VCaP (cell line): ENCODE data around the gene CDK1.
A peak's percentile ranks its signal among the peaks of the same experiment; 100 is the strongest.

Experiments used
- H3K27ac ChIP-seq: fragments of 450-650 bp; 2 replicates; pipeline ENCODE4 v1.5.1; 2017
- CTCF ChIP-seq: fragments of 450-650 bp; conservative IDR thresholded peaks from 2 replicates; pipeline ENCODE4 v1.5.1; 2017; ENCODE audit warnings: mild to moderate bottlenecking, moderate library complexity

Gene CDK1

GRCh38 chr10:60778214-60778970 lies at the start of gene CDK1:
CDK1 (plus strand) TSS chr10:60778478; CDS start chr10:60780166, 1,688 bp downstream.
- TF ChIP-seq CTCF = no peak

GRCh38 chr10:60729106-60729505 lies 49.2 kb upstream of the CDK1 start:
- peak overlapping the region; percentile 99 for H3K27ac ChIP-seq
- TF ChIP-seq CTCF = no peak

More at GRCh38 chr10:60778214-60778970, at the start of gene CDK1:
- H3K27ac ChIP-seq = peak within 1 kb of the TSS; percentile 66

- TF ChIP-seq CTCF = no peak
- H3K27ac ChIP-seq = peak overlapping the region; percentile 99
These were observed 47.0 kb upstream of the CDK1 start for GRCh38 chr10:60731134-60731885.

- peak overlapping the region; percentile 99 for H3K27ac ChIP-seq
- TF ChIP-seq CTCF = no peak
These were observed 46.0 kb upstream of the CDK1 start for GRCh38 chr10:60732198-60732806.

GRCh38 chr10:60732807-60733516 lies 45.3 kb upstream of the CDK1 start:
- peak overlapping the region; percentile 99 for H3K27ac ChIP-seq
- TF ChIP-seq CTCF = peak; percentile 74; the same call in 1 of the 2 replicates

- peak overlapping the region; percentile 99 for H3K27ac ChIP-seq
- no peak; the same call in none of the 2 replicates for TF ChIP-seq CTCF
These were observed 44.8 kb upstream of the CDK1 start for GRCh38 chr10:60733517-60733822.

GRCh38 chr10:60733826-60734225 lies 44.5 kb upstream of the CDK1 start:
- peak overlapping the region; percentile 99 for H3K27ac ChIP-seq
- no peak for TF ChIP-seq CTCF
